ENCODE results near the gene SPINK4.

SPINK4 gene

DNA sequence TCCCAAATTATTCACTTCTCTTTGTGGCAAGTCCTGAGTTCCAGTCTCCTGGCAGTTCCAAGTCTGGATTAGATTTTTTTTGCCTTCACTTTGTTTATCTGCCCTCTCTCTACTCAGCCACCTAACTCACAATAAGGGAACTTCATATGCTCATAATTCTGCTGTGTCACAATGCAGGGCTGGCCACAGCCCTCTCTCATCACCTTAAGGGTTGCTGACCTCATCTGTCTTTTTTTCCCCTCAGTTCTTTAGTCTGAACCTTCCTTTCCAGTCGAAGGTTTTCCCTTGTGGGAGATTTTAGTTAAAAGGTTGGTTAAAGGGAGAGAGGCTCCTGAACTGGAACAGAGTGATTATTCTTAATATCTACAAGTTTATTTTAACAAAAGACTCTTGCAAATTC, 20.4 kb downstream of the SPINK4 start:
- no peak for DNase-seq

DNA sequence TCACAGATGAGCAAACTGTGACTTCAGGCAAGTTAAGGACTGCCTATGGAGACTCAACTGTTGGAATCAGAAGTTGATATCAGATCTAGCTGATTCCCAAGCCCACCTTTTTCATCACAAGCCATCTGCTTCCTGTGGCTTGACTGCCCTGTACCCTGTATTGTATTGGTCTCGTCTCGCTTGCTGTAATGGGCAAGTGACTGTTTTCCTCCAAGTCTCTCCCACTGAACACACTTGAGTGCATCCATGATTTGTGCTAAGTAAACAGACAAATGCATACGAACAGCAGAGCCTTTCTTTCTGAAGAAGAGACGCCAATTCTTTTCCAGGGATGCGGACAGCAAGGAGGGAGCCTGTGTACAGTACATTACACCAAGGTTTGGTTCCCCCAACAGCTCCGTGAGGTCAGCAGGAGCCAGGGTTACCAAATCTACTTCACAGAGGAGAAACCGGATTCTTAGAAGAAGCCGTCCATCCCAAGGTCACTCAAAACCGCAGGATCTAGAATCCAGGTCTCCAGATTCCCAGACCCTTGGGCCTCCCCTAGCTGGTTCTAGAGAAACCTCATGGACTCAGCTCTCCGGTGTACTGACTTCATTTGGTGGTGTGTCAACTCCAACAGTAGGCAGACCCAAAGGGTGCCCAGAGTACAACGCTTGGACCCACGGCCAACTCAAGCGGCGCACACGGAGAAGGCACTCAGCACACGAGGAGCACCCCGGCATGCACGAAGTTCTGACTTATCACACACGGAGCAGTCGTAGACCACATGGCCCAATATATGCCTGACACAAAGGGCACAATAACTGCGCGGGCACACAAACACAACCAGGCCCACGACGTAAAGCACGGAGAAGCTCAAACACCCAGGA, 23.4 kb downstream of the SPINK4 start:
- DNase-seq: peak in 1 of 5 donors; percentile 26

DNA sequence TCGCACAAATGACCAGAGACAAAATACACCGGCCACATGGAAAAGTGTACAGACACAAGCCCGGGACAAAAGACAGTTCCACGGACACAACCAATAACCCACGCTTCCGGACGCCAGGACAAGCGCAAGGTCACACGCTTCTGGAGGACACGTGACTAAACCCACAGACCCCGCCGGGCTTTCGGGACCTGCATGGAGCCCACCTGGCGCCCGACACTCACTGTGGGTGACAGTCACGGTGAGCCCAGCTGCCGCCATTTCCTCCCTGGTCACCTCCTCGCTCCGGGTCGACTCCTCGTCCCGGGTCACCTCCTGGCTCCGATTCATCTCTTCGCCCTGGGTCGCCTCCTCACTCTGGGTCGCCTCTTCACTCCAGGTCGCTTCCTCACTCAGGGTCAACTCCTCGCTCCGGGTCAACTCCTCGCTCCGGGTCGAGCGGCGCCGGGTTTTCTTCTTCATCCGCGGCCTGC, 24.1 kb downstream of the SPINK4 start:
- DNase-seq: peak; percentile 25 to 34 (median 26)

DNA sequence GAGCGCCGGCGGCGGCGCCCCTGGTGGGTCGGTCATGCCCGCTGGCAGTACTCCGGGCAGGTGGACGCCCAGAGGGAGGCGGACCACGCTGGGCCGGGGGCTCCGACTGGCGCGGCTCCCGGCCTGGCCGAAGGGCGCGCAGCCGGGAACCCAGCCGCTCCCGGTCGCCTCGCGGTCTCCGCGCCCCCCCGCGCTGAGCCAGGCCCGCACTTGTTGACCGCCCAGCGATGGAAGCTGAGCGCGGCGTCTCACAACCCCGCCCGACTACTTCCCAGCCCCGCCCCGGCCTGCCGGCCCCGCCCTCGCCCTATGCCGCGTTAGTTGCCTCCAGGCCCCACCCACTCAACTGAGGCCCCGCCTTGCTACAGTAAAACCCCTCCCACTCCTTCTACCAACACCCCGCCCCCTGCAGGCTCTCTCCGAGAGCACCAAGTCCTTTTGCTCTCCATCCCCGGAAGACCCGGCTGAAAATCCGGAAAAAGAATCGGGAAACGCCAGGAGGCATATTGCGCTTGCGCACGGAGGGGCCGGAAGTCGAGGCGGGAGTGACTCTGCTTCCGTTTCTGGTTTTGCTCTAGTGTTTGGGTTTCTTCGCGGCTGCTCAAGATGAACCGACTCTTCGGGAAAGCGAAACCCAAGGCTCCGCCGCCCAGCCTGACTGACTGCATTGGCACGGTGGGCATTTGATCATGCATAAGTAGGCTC, 24.7 kb downstream of the SPINK4 start, which contains the start of the genes BAG1 and CHMP5:
Gene BAG1 (minus strand): TSS at position 236 of the 705 bp plus-strand sequence.
Gene CHMP5 (plus strand): TSS at position 577 of the 705 bp plus-strand sequence. CDS start 30 bp downstream, at position 607.
- peak; percentile 99 to 100 (median 99) for DNase-seq

DNA sequence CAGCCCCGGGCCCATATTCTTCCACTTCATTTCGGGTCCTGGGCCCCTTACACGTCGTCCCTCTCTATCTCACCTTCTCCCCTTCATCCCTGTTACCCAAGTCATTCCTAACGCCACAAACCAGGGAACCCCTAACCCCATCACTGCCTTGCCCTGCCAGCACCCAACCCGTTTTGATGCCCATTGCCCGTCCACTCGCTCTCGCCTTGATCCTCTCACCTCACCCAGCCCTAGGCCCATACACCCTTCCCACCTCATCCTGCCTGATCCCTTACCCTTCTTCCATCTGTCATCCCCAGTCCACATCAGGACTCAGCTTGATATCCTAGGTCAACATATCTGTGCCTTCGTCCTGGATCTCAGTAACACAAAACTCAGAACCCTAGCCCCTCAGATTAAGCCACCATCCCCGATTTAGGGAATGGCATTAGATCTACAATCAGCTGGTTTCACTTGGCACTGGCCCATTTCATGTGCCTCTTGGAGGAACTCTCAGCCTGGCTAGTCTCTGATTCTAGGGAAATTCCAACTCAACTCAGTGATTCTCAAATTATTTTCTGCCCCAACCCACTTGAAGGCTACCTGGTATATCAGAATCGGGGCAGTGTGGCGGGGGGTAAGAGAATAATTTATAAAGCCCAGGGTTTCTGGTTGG, 25.4 kb downstream of the SPINK4 start:
- no peak for DNase-seq

DNA sequence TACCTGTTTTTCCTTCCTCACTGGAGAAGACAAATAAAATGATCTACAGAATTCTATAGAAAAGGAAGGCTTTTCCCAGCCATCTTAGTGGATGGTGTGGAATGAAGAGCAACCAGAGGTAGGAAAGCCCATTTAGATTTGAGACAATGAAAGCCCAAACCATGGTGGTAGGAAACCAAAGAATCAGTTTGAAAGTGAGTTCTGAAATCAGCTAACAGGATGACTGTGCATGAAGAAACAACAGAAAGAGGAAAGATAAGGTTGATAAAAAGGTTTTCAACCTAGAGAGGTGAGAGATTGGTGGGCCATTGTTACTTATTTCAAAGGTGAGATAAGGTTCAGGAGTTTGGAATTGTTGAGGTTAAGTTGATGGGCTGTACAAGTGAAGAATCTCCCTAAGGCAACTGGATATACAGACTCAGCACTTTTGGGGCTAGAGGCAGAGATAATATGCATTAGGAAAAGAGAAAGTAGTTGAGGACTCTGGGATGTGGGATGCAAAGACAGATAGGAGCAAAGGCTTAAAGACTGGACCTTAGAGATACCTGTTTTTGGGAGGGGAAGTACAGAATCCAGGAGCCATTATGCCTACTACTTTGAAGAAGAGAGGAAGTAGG, 27.3 kb downstream of the SPINK4 start:
- DNase-seq: peak in 1 of 5 donors; percentile 34

DNA sequence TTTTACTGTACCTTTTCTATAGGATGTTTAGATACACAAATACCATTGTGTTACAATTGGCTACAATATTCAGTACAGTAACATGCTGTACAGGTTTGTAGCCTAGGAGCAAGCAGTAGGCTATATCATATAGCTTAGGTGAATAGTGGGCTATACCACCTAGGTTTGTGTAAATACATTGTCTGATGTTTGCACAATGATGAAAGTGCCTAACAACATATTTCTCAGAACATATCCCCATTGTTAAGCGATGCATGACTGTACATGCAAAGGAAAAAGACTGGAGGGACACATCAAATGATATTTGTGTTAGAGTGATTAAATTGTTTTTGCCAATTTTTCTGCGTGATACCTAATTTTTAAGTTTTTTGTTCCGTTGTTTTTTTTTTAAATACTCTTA, 30.2 kb downstream of the SPINK4 start:
- no peak for DNase-seq

DNA sequence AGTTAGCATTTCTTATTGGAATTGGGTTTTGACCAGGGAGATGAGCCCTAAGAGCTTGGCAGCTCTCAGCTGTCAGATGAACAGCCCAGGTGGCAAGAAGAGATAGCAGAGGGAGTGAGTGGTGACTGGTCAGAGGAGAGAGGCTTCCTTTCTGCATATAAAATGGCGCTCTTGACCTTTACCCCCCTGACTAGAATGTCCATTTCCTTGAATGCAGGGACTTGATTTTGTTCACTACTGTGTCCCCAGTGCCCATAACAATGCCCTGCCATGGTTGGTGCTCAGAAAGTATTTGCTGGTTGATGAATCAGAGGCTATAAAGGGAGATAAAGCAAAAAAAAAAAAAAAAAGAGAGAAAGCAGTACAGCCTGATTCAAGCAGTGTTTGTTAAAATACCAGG, 32.1 kb downstream of the SPINK4 start:
- no peak for DNase-seq

DNA sequence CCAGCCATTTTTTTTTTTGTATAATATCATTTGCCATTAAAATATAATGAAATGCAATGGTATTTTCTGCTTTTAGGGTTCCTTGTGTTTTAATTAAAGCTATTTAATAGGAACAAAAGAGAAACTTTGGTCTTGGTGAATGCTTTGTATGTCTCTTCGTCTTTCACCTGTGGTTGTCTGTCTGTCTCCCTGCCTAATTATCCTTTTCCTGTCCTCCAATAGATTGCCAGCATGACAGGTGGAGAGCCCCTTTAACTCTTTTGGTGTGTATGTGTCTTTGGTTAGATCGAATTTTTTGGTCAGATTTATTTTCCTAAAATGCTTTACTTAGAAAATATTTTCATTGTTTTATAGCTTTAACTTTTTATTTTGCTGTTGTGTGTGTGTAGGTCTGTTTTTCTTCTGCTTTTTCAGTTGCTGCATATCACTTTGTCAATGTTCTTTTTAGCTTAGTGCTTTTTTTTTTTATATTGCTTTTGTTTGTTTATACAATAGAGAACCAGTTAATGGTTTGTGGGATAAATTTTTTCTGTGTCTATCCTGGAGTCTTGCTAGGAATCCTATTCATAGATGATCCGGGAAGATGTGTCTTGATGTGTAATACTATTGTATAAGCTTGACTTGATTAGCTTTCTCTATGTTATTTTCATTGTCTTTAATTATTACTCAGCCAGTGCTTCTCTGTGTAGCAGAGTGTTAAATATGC, 33.5 kb downstream of the SPINK4 start:
- DNase-seq: no peak

DNA sequence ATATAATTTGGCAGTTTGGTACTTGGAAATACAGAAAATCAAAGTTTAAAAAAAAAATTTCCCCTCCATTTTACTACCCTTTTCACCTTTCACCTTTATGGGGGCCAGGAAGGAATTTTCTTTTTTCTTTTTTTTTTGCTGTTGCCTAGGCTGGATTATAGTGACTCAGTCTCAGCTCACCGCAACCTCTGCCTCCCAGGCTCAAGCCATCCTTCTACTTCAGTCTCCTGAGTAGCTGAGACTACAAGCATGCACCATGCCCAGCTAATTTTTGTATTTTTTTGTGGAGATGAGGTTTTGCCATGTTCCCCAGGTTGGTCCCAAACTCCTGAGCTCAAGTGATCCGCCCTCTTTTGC, 34.0 kb downstream of the SPINK4 start:
- DNase-seq: no peak

DNA sequence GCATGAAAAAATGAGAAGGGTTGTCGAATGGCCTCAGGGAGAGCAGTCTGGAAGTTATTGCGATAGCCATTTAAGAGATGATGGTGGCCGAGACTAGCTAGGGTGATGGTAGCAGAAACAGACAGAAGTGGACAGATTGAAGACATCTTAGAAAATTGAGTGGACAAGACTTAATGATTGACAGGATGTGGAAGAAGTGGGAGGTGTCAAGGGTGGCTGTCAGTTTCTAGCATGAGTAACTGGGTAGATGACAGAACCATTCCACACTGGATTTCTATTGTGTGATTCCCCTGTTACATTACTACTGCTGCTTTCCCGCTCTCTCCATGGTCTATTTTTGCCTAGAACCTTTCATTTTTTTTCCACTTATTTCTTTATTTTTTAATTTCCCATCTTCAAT, 37.5 kb downstream of the SPINK4 start:
- DNase-seq: no peak

DNA sequence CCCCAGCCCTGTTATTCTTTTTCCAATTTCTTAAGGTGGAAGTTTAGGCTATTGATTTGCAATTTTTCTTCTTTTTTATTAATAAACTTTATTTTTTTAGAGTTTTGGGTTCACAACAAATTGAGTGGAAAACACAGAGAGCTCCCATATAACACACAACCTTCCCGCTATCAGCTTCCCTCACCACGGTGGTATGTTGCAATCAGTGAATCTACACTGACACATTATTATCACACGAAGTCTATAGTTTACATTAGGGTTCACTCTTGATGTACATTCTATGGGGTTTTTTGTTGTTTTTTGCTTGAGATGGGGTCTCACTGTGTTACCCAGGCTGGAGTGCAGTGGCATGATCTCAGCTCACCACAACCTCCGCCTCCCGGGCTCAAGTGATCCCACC, 45.5 kb downstream of the SPINK4 start:
- no peak for DNase-seq

DNA sequence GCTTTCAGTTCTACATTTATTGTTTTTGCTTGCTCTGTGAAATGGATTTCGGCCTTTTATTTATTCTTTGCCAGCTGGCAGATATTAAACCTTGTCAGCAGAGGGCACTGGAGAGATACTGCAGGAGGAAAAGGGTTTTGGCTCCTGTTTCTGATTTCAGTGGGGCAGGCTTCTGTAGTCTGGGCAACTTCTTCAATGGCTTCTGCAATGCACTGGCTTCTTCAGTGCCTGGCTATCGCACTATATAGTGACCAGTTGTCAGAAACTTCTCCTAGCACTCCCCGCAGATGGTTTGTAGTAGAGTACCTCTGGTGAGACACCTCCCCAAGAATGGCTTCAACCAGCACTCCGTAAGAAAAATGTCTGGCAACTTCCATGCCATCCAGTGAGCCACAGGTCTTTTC, 47.1 kb downstream of the SPINK4 start:
- peak in 3 of 5 donors; percentile 36 to 71 (median 37) for DNase-seq

DNA sequence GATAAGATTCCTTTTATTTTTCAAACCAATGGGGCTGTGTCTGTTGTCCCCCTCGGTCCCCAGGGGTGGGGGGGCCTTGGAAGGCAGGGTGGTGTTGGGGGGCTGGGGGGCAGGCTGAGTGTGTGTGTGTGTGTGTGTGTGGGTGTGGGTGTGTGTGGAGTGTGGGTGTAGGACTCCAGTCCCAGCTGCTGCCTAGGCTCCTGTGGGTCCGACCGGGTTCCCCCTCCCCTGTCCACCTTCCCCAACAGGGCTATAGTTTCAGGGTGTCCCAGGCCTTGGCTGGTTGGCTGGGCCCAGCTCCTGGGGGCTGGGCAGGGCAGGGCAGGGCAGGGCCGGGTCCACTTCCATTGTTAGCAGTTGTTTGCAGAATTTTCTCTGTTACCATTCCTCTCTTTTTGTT, 48.3 kb downstream of the SPINK4 start:
- DNase-seq: no peak

DNA sequence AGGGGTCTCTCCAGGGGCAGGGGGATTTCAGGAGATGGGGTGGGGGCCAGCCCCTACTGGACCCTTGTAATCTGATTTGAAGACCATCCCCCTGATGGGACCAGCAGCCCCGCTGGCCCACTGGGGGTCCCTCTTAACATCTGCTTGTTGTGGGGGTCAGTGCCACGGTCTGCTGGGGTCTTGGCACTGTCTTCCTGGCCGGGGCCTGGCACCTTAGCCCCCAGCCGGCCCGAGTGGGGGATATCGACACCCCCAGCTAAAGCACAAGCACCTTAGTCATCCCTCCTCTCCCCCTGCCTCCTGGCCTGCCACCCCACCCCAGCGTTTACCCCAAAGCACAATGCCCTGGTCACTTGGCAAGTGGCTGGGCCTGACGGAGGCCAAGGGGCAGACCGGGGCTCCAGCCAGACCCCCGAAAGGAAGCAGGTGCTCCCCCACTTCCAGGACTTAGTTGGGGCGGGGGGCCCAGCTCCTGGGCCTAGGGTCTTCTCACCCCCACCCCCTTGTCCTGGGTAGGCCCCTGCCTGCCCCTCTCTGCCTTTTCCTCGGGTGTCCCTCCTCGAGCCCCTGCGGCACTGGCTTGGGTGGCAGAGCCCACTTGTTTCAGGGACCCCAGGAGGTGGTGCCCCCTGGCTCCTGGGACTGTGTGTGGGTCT, 49.0 kb downstream of the SPINK4 start:
- no peak for DNase-seq

DNA sequence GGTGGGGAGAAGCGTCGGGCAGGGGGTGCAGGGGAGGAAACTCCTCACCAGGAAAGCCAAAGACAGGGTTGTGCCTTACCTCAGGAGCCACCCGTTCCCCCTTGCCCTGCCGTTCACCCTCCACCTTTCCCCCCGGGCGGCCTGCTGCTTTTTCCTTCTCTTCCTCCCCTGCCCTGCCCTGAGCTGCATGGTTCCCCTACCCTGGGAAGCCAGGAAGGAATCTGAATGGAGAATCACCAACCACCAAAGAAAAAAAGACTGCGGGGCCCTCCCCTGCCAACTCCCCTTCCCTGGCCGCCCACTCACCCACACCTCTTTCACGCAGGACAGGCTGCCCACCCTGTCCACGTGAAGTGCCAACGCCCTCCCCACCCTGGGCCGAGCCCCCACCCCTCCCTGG, 49.5 kb downstream of the SPINK4 start:
- DNase-seq: no peak

DNA sequence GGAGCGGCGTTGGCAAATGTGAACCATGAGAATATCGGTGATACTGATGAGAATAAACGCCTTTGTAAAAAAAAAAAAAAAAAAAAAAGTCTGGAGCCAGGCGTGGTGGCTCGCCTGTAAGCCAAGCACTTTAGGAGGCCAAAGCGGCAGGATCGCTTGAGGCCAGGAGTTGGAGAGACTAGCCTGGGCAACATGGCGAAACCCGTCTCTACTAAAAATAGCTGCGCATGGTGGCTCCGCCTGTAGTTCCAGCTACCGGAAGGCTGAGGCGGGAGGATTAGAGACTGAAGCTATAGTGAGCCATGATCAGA, 49.9 kb downstream of the SPINK4 start:
- no peak for DNase-seq

DNA sequence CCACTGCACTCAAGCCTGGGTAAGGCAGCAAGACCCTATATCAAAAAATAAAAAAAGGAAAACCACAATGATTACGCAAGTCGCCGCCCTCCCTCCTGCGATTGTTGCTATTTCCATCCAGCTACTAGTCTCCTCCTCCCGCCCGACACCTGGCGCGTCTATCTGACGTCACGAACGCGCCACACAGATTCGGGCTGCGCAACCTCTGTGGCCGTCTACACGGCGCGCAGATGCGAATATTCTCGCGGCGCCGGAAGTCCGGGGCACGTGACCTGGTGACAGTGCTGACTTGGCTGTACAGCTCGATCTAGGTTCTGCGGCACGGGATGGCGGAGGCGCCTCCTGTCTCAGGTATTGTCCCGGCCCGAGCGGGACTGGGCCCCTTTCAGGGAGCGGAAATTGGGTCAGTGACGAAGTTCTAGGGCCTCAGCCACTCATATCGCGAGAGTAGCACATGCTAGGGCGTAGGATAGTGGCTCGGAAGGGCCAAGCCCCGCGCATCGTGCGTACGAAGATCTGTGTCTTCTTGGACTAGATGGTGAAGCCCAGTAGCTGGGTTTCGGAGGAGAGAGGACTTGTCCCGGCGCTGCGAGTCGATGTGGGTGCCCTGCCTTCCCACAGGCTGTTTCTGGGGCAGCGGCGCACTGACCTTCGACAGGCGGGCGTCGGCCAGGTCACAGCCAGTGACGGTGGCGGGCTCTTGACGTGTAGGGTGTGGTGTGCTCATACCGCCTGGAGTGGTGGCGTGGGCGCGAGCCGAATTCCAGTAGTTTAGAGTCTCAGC, 50.5 kb downstream of the SPINK4 start, which contains the start of gene NFX1:
Gene NFX1 (plus strand): TSS at position 270 of the 784 bp plus-strand sequence. CDS start 57 bp downstream, at position 327.
- peak; percentile 96 to 100 (median 98) for DNase-seq

DNA sequence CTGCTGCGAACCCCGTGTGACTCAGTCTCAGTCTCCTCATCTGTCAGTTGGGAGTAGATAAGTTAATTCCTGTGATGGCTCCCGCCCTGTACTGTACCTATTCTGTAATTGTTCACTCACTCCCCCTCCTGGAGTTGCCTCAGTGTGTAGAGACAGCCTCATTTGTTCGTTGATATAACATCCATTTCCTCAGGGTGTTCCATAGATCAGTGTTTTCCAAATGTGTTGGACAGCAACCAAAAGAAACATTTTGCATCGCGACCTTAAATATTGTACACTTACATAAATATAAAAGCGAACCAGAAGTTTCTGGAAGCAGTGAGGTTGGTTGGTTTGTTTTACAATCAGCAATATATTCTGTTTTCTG, 51.0 kb downstream of the SPINK4 start:
- no peak for DNase-seq

DNA sequence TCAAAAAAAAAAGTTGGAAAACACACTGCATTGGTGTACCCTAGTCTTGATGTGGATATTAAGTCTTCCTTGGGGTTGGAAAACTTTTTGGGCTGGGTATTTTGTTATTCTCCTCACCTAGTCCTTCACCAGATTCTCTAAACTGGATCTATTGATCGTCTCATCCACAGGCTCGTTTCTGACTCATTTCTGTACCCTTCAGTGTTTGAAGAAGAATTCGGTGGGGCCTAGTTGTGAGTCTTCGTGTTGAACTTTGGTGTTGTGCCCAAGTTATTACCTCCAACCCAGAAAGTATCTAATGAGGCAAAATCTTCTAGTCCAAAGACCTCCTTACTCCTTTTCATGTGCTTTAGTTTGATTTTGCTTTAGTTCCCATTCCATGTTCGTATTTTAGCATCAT, 51.9 kb downstream of the SPINK4 start:
- peak in 1 of 5 donors; percentile 36 for DNase-seq

DNA sequence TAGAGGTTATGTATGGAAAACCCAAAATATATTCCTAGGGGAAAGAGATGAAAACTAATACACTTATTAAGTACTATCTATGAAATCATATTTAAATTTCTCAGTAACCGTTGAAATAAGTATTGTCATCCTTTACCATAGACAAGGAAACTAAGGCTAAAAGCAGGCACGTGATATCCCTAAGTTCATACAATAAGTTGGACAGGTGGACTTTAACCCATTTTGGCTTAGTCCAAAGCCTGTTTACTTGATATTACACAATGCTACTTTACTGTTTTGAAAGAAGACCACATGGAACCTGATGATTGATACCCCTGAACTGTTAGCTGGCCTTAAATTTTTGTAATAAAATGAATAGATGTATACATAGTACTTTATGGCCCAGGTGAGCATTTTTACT, 53.8 kb downstream of the SPINK4 start:
- DNase-seq: no peak
